ENCODE measurements around the gene MAOA. TPM values are rescaled to one million over a fixed set of nuclear protein-coding genes. Genes with fewer than 3 reads are reported as not detected.

The MAOA gene
- total and polyA plus RNA-seq, 4 donors: 29.6 to 108 (median 82.5) TPM

Other genes starting within 250 kb of the MAOA start
- 10 to 100 TPM; 35.0 to 44.7 TPM for gene MAOB, start 226.2 kb downstream of the MAOA start, total RNA-seq
- 10 to 100 TPM; 12.6 to 59.6 TPM for gene MAOB, start 226.2 kb downstream of the MAOA start, polyA plus RNA-seq

Data from aorta (tissue), 4 donors.